Cortex of kidney (tissue), 1 donor: ENCODE measurements around the gene WNK1.

Source experiments
- DNase-seq: peaks from one replicate; lab custom pipeline; 2025; lab: John Stamatoyannopoulos, UW

Gene WNK1

GRCh38 chr12:863285-863684, 110.9 kb downstream of the WNK1 start:
- DNase-seq = no peak

GRCh38 chr12:865614-866013, 113.2 kb downstream of the WNK1 start:
- no peak for DNase-seq

- DNase-seq = no peak
Measured at GRCh38 chr12:867905-868304, 115.5 kb downstream of the WNK1 start.

- no peak for DNase-seq
Measured at GRCh38 chr12:868722-869121, 116.3 kb downstream of the WNK1 start.

GRCh38 chr12:870378-870777, 118.0 kb downstream of the WNK1 start:
- no peak for DNase-seq

- no peak for DNase-seq
Measured at GRCh38 chr12:873954-874353, 121.6 kb downstream of the WNK1 start.

GRCh38 chr12:879641-880040, 127.3 kb downstream of the WNK1 start:
- DNase-seq = no peak

- DNase-seq = no peak
Measured at GRCh38 chr12:880656-881055, 128.3 kb downstream of the WNK1 start.

GRCh38 chr12:884746-885414, 132.5 kb downstream of the WNK1 start:
- no peak for DNase-seq

- no peak for DNase-seq
Measured at GRCh38 chr12:885701-886100, 133.3 kb downstream of the WNK1 start.

GRCh38 chr12:886206-886605, 133.8 kb downstream of the WNK1 start:
- no peak for DNase-seq

GRCh38 chr12:894226-894625, 141.8 kb downstream of the WNK1 start:
- no peak for DNase-seq

- DNase-seq = no peak
Measured at GRCh38 chr12:896031-896430, 143.7 kb downstream of the WNK1 start.

- no peak for DNase-seq
Measured at GRCh38 chr12:897386-897785, 145.0 kb downstream of the WNK1 start.

- no peak for DNase-seq
Measured at GRCh38 chr12:902581-902980, 150.2 kb downstream of the WNK1 start.

- DNase-seq = no peak
Measured at GRCh38 chr12:903055-903454, 150.7 kb downstream of the WNK1 start.

GRCh38 chr12:904010-904414, 151.6 kb downstream of the WNK1 start:
- no peak for DNase-seq

GRCh38 chr12:905261-906031, 153.1 kb downstream of the WNK1 start:
- DNase-seq = no peak

GRCh38 chr12:906062-906585, 153.7 kb downstream of the WNK1 start:
- DNase-seq = no peak

- no peak for DNase-seq
Measured at GRCh38 chr12:907413-908185, 155.2 kb downstream of the WNK1 start.

GRCh38 chr12:909861-910260, 157.5 kb downstream of the WNK1 start:
- no peak for DNase-seq

GRCh38 chr12:910416-910815, 158.0 kb downstream of the WNK1 start:
- DNase-seq = no peak
